BE2C (cell line): ENCODE data around the gene RTN4R.
"Not testable (repeated sequence)": the region's sequence is repeated elsewhere in the genome, so short reads cannot be mapped to it uniquely, and the experiment has no call there.

Source experiments
- DNase-seq: peaks from one replicate; pipeline ENCODE4 v3.0.0-alpha.2; 2020
- H3K27me3 ChIP-seq: fragments of 250-450 bp; sonication (Bioruptor Pico); 2 replicates; pipeline ENCODE4 v1.5.1; 2020; ENCODE audit warnings: mild to moderate bottlenecking
- H3K36me3 ChIP-seq: fragments of 250-450 bp; sonication (Bioruptor Pico); 2 replicates; pipeline ENCODE4 v1.5.1; 2020; ENCODE audit warnings: mild to moderate bottlenecking
- H3K4me1 ChIP-seq: fragments of 250-450 bp; sonication (Bioruptor Pico); 2 replicates; pipeline ENCODE4 v1.5.1; 2020
- H3K4me3 ChIP-seq: 2 replicates; pipeline ENCODE4 v1.5.1; 2011; ENCODE audit warnings: low read depth, low read length
- H3K9me3 ChIP-seq: fragments of 250-450 bp; sonication (Bioruptor Pico); 2 replicates; pipeline ENCODE4 v1.5.1; 2020
- TF ChIP-seq, protein P1 (sequence below): IDR thresholded peaks from 2 replicates; pipeline ENCODE4 v1.5.1; 2012; ENCODE audit warnings: mild to moderate bottlenecking, low read depth, low read length

RTN4R gene

GRCh38 chr22:20280866-20281265, 12.7 kb upstream of the RTN4R start:
- DNase-seq: no peak

DNA sequence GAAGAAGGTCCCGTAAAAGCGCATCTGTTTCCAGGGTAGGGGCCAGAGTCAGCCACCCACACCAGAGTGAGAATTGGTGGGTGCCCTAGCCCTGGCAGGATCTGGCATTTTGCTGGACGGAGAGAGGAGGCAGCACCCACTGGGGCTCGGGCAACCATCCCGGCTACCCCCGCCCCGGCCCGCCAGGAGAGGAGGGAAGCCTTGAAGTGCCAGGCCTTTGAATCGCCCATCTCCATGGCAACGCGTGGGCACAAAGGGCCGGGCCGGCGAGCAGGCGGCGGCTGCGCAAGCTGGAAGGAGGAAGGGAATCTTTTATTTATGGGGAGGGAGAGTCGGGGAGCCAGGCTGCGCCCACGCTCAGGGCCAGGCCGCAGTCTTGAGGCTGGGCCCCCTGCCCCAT, 12.0 kb upstream of the RTN4R start:
- not testable (repeated sequence) for H3K9me3 ChIP-seq, H3K27me3 ChIP-seq, H3K36me3 ChIP-seq, DNase-seq, H3K4me3 ChIP-seq, H3K4me1 ChIP-seq

More at GRCh38 chr22:20280866-20281265, 12.7 kb upstream of the RTN4R start:
- no peak overlapping the region for H3K4me3 ChIP-seq
- peaks cover 9% of the 10 kb centered on the region for H3K4me1 ChIP-seq
- no peaks in the 10 kb centered on the region for H3K27me3 ChIP-seq
- TF ChIP-seq, protein P1, sequence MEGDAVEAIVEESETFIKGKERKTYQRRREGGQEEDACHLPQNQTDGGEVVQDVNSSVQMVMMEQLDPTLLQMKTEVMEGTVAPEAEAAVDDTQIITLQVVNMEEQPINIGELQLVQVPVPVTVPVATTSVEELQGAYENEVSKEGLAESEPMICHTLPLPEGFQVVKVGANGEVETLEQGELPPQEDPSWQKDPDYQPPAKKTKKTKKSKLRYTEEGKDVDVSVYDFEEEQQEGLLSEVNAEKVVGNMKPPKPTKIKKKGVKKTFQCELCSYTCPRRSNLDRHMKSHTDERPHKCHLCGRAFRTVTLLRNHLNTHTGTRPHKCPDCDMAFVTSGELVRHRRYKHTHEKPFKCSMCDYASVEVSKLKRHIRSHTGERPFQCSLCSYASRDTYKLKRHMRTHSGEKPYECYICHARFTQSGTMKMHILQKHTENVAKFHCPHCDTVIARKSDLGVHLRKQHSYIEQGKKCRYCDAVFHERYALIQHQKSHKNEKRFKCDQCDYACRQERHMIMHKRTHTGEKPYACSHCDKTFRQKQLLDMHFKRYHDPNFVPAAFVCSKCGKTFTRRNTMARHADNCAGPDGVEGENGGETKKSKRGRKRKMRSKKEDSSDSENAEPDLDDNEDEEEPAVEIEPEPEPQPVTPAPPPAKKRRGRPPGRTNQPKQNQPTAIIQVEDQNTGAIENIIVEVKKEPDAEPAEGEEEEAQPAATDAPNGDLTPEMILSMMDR: no peak
- H3K36me3 ChIP-seq: no peaks in the 10 kb centered on the region
- no peaks in the 10 kb centered on the region for H3K9me3 ChIP-seq

- Histone ChIP-seq H3K4me3 (no peak overlapping the region), H3K36me3 (no peaks in the 10 kb centered on the region), H3K27me3 (no peaks in the 10 kb centered on the region), H3K4me1 (peaks cover 9% of the 10 kb centered on the region), H3K9me3 (no peaks in the 10 kb centered on the region)
- no peak for DNase-seq
- TF ChIP-seq, protein P1: no peak
These were observed 11.6 kb upstream of the RTN4R start for GRCh38 chr22:20279662-20280134.

- not testable (repeated sequence) for H3K27me3 ChIP-seq, H3K4me1 ChIP-seq, H3K9me3 ChIP-seq, H3K4me3 ChIP-seq, DNase-seq, H3K36me3 ChIP-seq
These were observed 10.8 kb upstream of the RTN4R start for GRCh38 chr22:20278726-20279490.

DNA sequence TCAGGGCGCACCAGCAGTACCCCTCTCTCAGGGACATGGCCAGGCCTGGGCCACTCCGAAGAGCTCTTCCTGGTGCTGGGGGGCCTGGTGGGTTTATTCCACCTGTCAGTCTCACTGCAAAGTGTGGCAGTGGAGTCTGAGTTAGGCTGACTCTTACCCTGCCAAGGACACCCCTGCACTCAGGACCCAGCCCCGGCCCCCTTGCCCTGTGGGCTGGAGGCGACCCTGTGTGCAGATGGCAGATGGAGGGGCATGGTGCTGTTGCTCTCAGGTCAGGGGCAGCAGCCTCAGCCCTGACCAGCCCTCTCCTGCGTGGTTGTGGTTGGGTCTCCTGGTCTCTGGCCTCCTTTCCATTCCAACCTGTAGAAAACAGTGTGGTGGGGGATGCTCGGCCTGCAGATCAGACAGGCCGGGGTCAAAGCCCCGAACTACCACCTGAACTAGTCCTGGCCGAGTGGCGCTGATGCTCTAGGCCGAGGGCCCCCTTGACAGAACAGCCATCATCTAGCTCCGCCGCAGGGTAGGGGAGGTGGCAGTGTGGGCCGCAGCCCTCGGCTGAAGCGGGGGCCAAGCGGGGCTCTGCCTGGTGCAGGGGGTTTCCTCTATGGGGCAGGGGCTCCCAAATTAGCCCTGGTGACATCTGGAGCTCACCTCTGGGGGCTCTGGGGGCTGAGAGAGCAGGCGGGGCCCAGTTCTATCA, 10.0 kb upstream of the RTN4R start:
- not testable (repeated sequence) for H3K9me3 ChIP-seq, H3K4me1 ChIP-seq, H3K36me3 ChIP-seq, DNase-seq, H3K4me3 ChIP-seq, H3K27me3 ChIP-seq

GRCh38 chr22:20276468-20276867, 8.3 kb upstream of the RTN4R start:
- TF ChIP-seq, protein P1: no peak
- no peaks in the 10 kb centered on the region for H3K27me3 ChIP-seq
- no peaks in the 10 kb centered on the region for H3K9me3 ChIP-seq
- H3K4me3 ChIP-seq: no peak overlapping the region
- H3K4me1 ChIP-seq: no peaks in the 10 kb centered on the region
- DNase-seq: no peak
- no peaks in the 10 kb centered on the region for H3K36me3 ChIP-seq

- Histone ChIP-seq H3K36me3 (no peaks in the 10 kb centered on the region), H3K4me1 (no peaks in the 10 kb centered on the region), H3K4me3 (no peak overlapping the region), H3K9me3 (no peaks in the 10 kb centered on the region), H3K27me3 (no peaks in the 10 kb centered on the region)
- no peak for DNase-seq
- TF ChIP-seq, protein P1: no peak
These were observed 7.7 kb upstream of the RTN4R start for GRCh38 chr22:20275836-20276235.

DNA sequence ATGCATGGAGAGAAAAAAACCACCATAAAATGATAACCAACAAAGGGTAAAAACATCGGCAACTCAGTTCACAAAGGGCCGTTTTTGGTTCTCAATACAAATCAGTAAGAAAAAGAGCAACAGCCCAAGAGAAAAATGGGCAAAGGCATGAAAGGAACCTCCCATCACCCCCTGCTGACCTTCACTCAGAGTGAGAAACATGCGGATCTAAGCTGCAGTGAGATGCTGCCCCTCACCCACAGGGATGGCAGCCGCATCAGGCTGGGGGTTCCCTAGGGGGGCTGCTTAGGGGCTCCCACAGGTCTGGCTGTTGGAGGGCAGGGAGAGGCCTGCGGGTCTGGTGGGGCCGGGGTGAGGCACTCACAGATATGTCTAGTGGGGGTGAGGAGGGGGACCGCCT, 7.2 kb upstream of the RTN4R start:
- H3K4me1 ChIP-seq, H3K4me3 ChIP-seq, H3K9me3 ChIP-seq, H3K36me3 ChIP-seq, DNase-seq, H3K27me3 ChIP-seq: not testable (repeated sequence)

DNA sequence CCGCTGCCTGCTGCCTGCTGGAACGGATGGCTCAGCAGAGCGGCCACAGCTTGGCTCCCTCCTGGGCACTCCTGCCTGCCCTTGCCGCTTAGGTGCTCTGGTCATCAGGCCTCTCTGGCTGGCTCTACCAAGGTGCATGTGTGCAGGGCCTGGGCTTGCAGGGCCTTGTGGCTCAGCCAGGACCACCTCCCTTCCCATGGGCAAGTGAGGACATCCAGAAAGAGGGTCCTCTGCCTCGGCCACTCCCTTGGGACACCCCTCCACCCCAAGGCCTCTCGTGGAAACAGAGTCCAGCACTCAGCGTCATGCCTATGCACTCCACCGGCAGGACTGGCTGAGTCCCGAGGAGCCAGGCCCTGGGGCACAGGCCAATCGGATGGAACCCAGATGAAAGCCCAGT, 6.3 kb upstream of the RTN4R start:
- H3K9me3 ChIP-seq, H3K27me3 ChIP-seq, H3K36me3 ChIP-seq, H3K4me3 ChIP-seq, DNase-seq, H3K4me1 ChIP-seq: not testable (repeated sequence)
